Bronchial epithelial cell (primary cell): ENCODE data around the gene CLASP1. TPM values are rescaled to one million over a fixed set of nuclear protein-coding genes. Genes with fewer than 3 reads are reported as not detected.
"Not testable (repeated sequence)": the region's sequence is repeated elsewhere in the genome, so short reads cannot be mapped to it uniquely, and the experiment has no call there.

Experiments
- DNase-seq: peaks from one replicate; pipeline ENCODE4 v3.0.0-alpha.2; 2010; ENCODE audit warnings: low read depth
- FAIRE-seq: peaks from 2 replicates; lab custom pipeline; 2011; peaks lifted over from hg19 to GRCh38; lab: Jason Lieb, UNC
- H3K27me3 ChIP-seq: 2 replicates; pipeline ENCODE4 v1.5.1; 2011; ENCODE audit warnings: low read length; ENCODE audit not compliant: control insufficient read depth, insufficient read depth
- H3K36me3 ChIP-seq: 2 replicates; pipeline ENCODE4 v1.5.1; 2011; ENCODE audit warnings: low read length; ENCODE audit not compliant: control insufficient read depth, insufficient read depth
- H3K4me3 ChIP-seq: 2 replicates; pipeline ENCODE4 v1.5.1; 2011; ENCODE audit warnings: mild to moderate bottlenecking, low read depth, low read length, control low read depth
- CTCF ChIP-seq: IDR thresholded peaks from 2 replicates; pipeline ENCODE4 v1.5.1; 2011; ENCODE audit warnings: mild to moderate bottlenecking, moderate library complexity, low read length, control low read depth, inconsistent platforms; ENCODE audit not compliant: insufficient read depth, severe bottlenecking
- total RNA-seq: library from RNA; depleted of rRNA; stranded (reverse); fragments of >200 nt; gene quantifications from 2 replicates; pipeline ENCODE4 v1.2.1, GENCODE V29; 2014

The CLASP1 gene
- total RNA-seq, 1 donor from 2014 or later: 56.9 TPM

- Histone ChIP-seq H3K36me3 (peaks cover 41% of the 10 kb centered on the region), H3K4me3 (no peak overlapping the region), H3K27me3 (no peaks in the 10 kb centered on the region)
- FAIRE-seq (no peak), DNase-seq (no peak)
- no peak for TF ChIP-seq CTCF
These were observed 303.4 kb downstream of the CLASP1 start for GRCh38 chr2:121345887-121346286.

GRCh38 chr2:121345101-121345500 lies 304.2 kb downstream of the CLASP1 start:
- no peak for FAIRE-seq
- peaks cover 37% of the 10 kb centered on the region for H3K36me3 ChIP-seq
- no peak for DNase-seq

GRCh38 chr2:121343828-121344399 lies 305.3 kb downstream of the CLASP1 start:
- H3K36me3 ChIP-seq: peaks cover 34% of the 10 kb centered on the region
- not testable (repeated sequence) for H3K27me3 ChIP-seq, FAIRE-seq, DNase-seq, H3K4me3 ChIP-seq

More at GRCh38 chr2:121345101-121345500, 304.2 kb downstream of the CLASP1 start:
- no peak for TF ChIP-seq CTCF
- no peaks in the 10 kb centered on the region for H3K27me3 ChIP-seq
- H3K4me3 ChIP-seq: no peak overlapping the region

- Histone ChIP-seq H3K27me3 (no peaks in the 10 kb centered on the region), H3K4me3 (no peak overlapping the region), H3K36me3 (peaks cover 32% of the 10 kb centered on the region)
- TF ChIP-seq CTCF: no peak
- no peak for DNase-seq
- FAIRE-seq: no peak
These were observed 306.1 kb downstream of the CLASP1 start for GRCh38 chr2:121343191-121343590.

GRCh38 chr2:121342751-121343150 lies 306.5 kb downstream of the CLASP1 start:
- TF ChIP-seq CTCF: no peak
- H3K36me3 ChIP-seq: peaks cover 28% of the 10 kb centered on the region
- no peak for FAIRE-seq
- DNase-seq: no peak
- no peak overlapping the region for H3K4me3 ChIP-seq
- H3K27me3 ChIP-seq: no peaks in the 10 kb centered on the region

- Histone ChIP-seq H3K27me3 (no peaks in the 10 kb centered on the region), H3K36me3 (peaks cover 14% of the 10 kb centered on the region), H3K4me3 (no peak overlapping the region)
- TF ChIP-seq CTCF: no peak
- no peak for DNase-seq
- no peak for FAIRE-seq
These were observed 308.3 kb downstream of the CLASP1 start for GRCh38 chr2:121340926-121341325.
